Endodermal cell (in vitro differentiated cells): Measurements from ENCODE around the gene MACROD2. TPM values are rescaled to one million over a fixed set of nuclear protein-coding genes. Genes with fewer than 3 reads are reported as not detected.

Experiments used
- DNase-seq: peaks from one replicate; pipeline ENCODE4 v3.0.0-alpha.2; 2017
- H3K27ac ChIP-seq: 2 replicates; pipeline ENCODE4 v1.5.1; 2013; ENCODE audit warnings: mild to moderate bottlenecking, low read depth, low read length, moderate library complexity
- H3K27me3 ChIP-seq: 2 replicates; pipeline ENCODE4 v1.6.1; 2013; ENCODE audit warnings: mild to moderate bottlenecking, low read length, moderate library complexity; ENCODE audit not compliant: insufficient read depth, control insufficient read depth, poor library complexity, severe bottlenecking
- H3K36me3 ChIP-seq: 2 replicates; pipeline ENCODE4 v1.7.0; 2013; ENCODE audit warnings: mild to moderate bottlenecking, low read length, moderate library complexity; ENCODE audit not compliant: control insufficient read depth, insufficient read depth
- H3K4me1 ChIP-seq: one replicate; pipeline ENCODE4 v1.7.0; 2013; ENCODE audit warnings: low read length; ENCODE audit not compliant: control insufficient read depth, insufficient read depth
- H3K4me3 ChIP-seq: 2 replicates; pipeline ENCODE4 v1.5.1; 2013; ENCODE audit warnings: mild to moderate bottlenecking, low read length, moderate library complexity
- H3K9ac ChIP-seq: 2 replicates; pipeline ENCODE4 v1.6.1; 2013; ENCODE audit warnings: mild to moderate bottlenecking, low read length, moderate library complexity; ENCODE audit not compliant: poor library complexity, severe bottlenecking; ENCODE audit errors: extremely low read depth
- H3K9me3 ChIP-seq: 2 replicates; pipeline ENCODE4 v1.6.1; 2013; ENCODE audit warnings: mild to moderate bottlenecking, low read length, moderate library complexity; ENCODE audit not compliant: control insufficient read depth
- H3K27ac Mint-ChIP-seq: 2 replicates; pipeline ENCODE4 v1.8.0; 2020; ENCODE audit warnings: mixed read lengths
- H3K27me3 Mint-ChIP-seq: 2 replicates; pipeline ENCODE4 v1.8.0; 2021; ENCODE audit warnings: mild to moderate bottlenecking, mixed read lengths; ENCODE audit not compliant: insufficient read depth
- H3K36me3 Mint-ChIP-seq: 2 replicates; pipeline ENCODE4 v1.8.0; 2020; ENCODE audit warnings: low read depth, mixed read lengths
- H3K4me1 Mint-ChIP-seq: 2 replicates; pipeline ENCODE4 v1.8.0; 2020; ENCODE audit warnings: mixed read lengths
- H3K4me3 Mint-ChIP-seq: 2 replicates; pipeline ENCODE4 v1.8.0; 2020; ENCODE audit warnings: mild to moderate bottlenecking, moderate library complexity, mixed read lengths
- H3K9me3 Mint-ChIP-seq: 2 replicates; pipeline ENCODE4 v1.8.0; 2020; ENCODE audit warnings: mild to moderate bottlenecking, mixed read lengths
- CTCF ChIP-seq: fragments of 200-600 bp; sonication (generic); conservative IDR thresholded peaks from 2 replicates; pipeline ENCODE4 v1.5.0; 2021; ENCODE audit warnings: antibody characterized with exemption, mild to moderate bottlenecking
- WGBS, 2 experiments: methylation state at CpG; one replicate each; pipeline versions ENCODE4 v1.1.5 to v1.1.7; 2013; ENCODE audit warnings: missing lambda C conversion rate in 2 of 2, mixed read lengths in 1 of 2; ENCODE audit not compliant: insufficient coverage in 1 of 2, insufficient read length in 1 of 2; 5-methylcytosine and 5-hydroxymethylcytosine counted together
- total RNA-seq, 2 donors: library from RNA; stranded (reverse); fragmentation: NEBNext Ultra II Directional in 1 of 2; extraction: Animal tissue kit (Norgen Biotek cat#: 25700) in 1 of 2; gene quantifications; 2 replicates in 1 of 2; 3 replicates in 1 of 2; pipeline ENCODE4 v1.2.1, GENCODE V29; 2021

Gene MACROD2
- total RNA-seq, 2 donors from 2014 or later: 2.3 to 4.8 TPM

DNA sequence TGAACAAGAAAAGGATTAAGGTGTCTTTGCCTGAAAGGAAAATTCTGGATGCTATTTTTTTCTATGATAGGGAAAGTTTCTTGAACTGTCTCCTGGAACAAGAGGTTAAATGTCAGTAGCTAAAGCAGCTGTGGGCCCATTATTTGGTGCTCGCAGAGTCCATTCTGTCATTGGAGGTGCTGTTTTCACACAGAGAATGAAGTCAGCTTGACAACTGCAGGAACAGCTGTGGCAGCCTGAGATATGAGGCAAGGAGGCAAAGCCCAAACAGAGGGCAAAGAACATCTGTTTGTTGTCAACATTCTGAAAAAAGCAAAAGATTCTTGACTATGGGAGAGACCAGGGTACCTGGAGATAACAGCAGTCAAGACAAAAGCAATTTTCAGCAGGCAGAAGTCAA is 2029.8 kb downstream of the MACROD2 start:
- TF ChIP-seq CTCF: no peak
- Histone ChIP-seq H3K4me1 (peaks cover 14% of the 10 kb centered on the region), H3K9ac (no peak overlapping the region), H3K9me3 (no peaks in the 10 kb centered on the region), H3K4me3 (no peak overlapping the region), H3K27ac (no peak overlapping the region), H3K27me3 (no peaks in the 10 kb centered on the region), H3K36me3 (no peaks in the 10 kb centered on the region)
- Mint-ChIP-seq H3K36me3 (no peaks in the 10 kb centered on the region), H3K4me1 (peaks cover 20% of the 10 kb centered on the region), H3K9me3 (no peaks in the 10 kb centered on the region), H3K4me3 (no peak overlapping the region), H3K27me3 (no peaks in the 10 kb centered on the region), H3K27ac (no peak overlapping the region)
- 60 to 82% methylated on average over 1 of the region's 1 CpG for WGBS, 2 experiments
- no peak for DNase-seq

GRCh38 chr20:16027686-16028085 is 2032.4 kb downstream of the MACROD2 start:
- Mint-ChIP-seq H3K27ac (no peak overlapping the region), H3K4me3 (no peak overlapping the region), H3K27me3 (no peaks in the 10 kb centered on the region), H3K4me1 (peaks cover 20% of the 10 kb centered on the region), H3K9me3 (no peaks in the 10 kb centered on the region), H3K36me3 (no peaks in the 10 kb centered on the region)
- no peaks in the 10 kb centered on the region for H3K9me3 ChIP-seq
- peak overlapping the region; percentile 78 for H3K27ac ChIP-seq
- H3K27me3 ChIP-seq: no peaks in the 10 kb centered on the region
- H3K4me3 ChIP-seq: no peak overlapping the region
- TF ChIP-seq CTCF: no peak
- H3K4me1 ChIP-seq: peaks cover 14% of the 10 kb centered on the region
- no peak overlapping the region for H3K9ac ChIP-seq
- no peaks in the 10 kb centered on the region for H3K36me3 ChIP-seq
- no peak for DNase-seq

DNA sequence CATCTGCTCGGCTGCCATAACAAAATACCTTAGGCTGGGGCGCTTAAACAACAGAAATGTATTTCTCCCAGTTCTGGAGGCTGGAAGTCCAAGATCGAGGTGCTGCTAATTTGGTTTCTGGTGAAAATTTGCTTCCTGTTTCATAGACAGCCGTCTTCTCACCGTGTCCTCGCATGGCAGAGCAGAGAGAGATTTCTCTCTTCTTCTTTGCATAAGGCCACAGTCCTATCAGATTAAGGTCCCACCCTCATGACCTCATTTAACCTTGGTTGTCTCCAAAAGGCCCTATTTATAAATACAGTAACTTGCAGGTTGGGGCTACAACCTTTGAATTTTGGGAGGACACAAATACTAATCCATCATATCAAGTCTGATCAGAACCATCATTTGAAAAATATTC is 2033.6 kb downstream of the MACROD2 start:
- H3K27ac ChIP-seq: no peak overlapping the region
- no peaks in the 10 kb centered on the region for H3K9me3 Mint-ChIP-seq
- no peak for TF ChIP-seq CTCF
- no peak overlapping the region for H3K27ac Mint-ChIP-seq
- WGBS, 2 experiments: 96 to 100% methylated on average over 6 of the region's 6 CpGs
- H3K4me1 Mint-ChIP-seq: peaks cover 20% of the 10 kb centered on the region
- DNase-seq: no peak
- no peak overlapping the region for H3K9ac ChIP-seq
- H3K36me3 ChIP-seq: no peaks in the 10 kb centered on the region
- no peaks in the 10 kb centered on the region for H3K9me3 ChIP-seq
- peaks cover 10% of the 10 kb centered on the region for H3K4me1 ChIP-seq
- peaks cover 2% of the 10 kb centered on the region for H3K27me3 Mint-ChIP-seq
- no peak overlapping the region for H3K4me3 ChIP-seq
- H3K27me3 ChIP-seq: no peaks in the 10 kb centered on the region
- no peaks in the 10 kb centered on the region for H3K36me3 Mint-ChIP-seq
- H3K4me3 Mint-ChIP-seq: no peak overlapping the region
